ENCODE data around the gene APP. TPM values are rescaled to one million over a fixed set of nuclear protein-coding genes. Genes with fewer than 3 reads are reported as not detected.

Gene APP
- total RNA-seq, 2 donors from 2014 or later: 38.5 to 81.4 TPM

- Mint-ChIP-seq H3K27ac (no peak overlapping the region), H3K36me3 (no peaks in the 10 kb centered on the region), H3K9me3 (no peaks in the 10 kb centered on the region)
- peak in 1 of 2 donors; percentile 34 for ATAC-seq
- no peak for DNase-seq (ENCODE audit: low spot score in 2 of 2)
These were observed 308.5 kb downstream of the APP start for GRCh38 chr21:25862112-25862511.

GRCh38 chr21:25859235-25859929, 311.2 kb downstream of the APP start:
- H3K9me3 Mint-ChIP-seq: no peaks in the 10 kb centered on the region
- H3K36me3 Mint-ChIP-seq: no peaks in the 10 kb centered on the region
- no peak overlapping the region for H3K27ac Mint-ChIP-seq
- no peak for DNase-seq (ENCODE audit: low spot score in 2 of 2)
- ATAC-seq: no peak

- Mint-ChIP-seq H3K36me3 (no peaks in the 10 kb centered on the region), H3K9me3 (no peaks in the 10 kb centered on the region), H3K27ac (no peak overlapping the region)
- ATAC-seq: no peak
- no peak for DNase-seq (ENCODE audit: low spot score in 2 of 2)
These were observed 312.2 kb downstream of the APP start for GRCh38 chr21:25858325-25858724.

- Mint-ChIP-seq H3K36me3 (no peaks in the 10 kb centered on the region), H3K27ac (no peak overlapping the region), H3K9me3 (no peaks in the 10 kb centered on the region)
- no peak for ATAC-seq
- no peak for DNase-seq (ENCODE audit: low spot score in 2 of 2)
These were observed 313.1 kb downstream of the APP start for GRCh38 chr21:25857308-25858074.

- no peak for ATAC-seq
- H3K9me3 Mint-ChIP-seq: no peaks in the 10 kb centered on the region
These were observed 315.0 kb downstream of the APP start for GRCh38 chr21:25855576-25855975.

GRCh38 chr21:25850126-25850842, 320.3 kb downstream of the APP start:
- no peak overlapping the region for H3K27ac Mint-ChIP-seq
- peaks cover 0 to 5% of the 10 kb centered on the region in 2 donors for H3K9me3 Mint-ChIP-seq
- DNase-seq (ENCODE audit: low spot score in 2 of 2): no peak
- no peak for ATAC-seq
- peaks cover 0 to 9% of the 10 kb centered on the region in 2 donors for H3K36me3 Mint-ChIP-seq

More at GRCh38 chr21:25855576-25855975, 315.0 kb downstream of the APP start:
- no peaks in the 10 kb centered on the region for H3K36me3 Mint-ChIP-seq
- H3K27ac Mint-ChIP-seq: no peak overlapping the region
- DNase-seq (ENCODE audit: low spot score in 2 of 2): no peak

GRCh38 chr21:25848309-25848708, 322.3 kb downstream of the APP start:
- Mint-ChIP-seq H3K9me3 (peaks cover 0 to 5% of the 10 kb centered on the region in 2 donors), H3K27ac (no peak overlapping the region), H3K36me3 (peaks cover 0 to 9% of the 10 kb centered on the region in 2 donors)
- no peak for ATAC-seq
- no peak for DNase-seq (ENCODE audit: low spot score in 2 of 2)

- DNase-seq (ENCODE audit: low spot score in 2 of 2): no peak
- Mint-ChIP-seq H3K9me3 (peaks cover 0 to 5% of the 10 kb centered on the region in 2 donors), H3K27ac (no peak overlapping the region), H3K36me3 (peaks cover 0 to 9% of the 10 kb centered on the region in 2 donors)
- ATAC-seq: peak in 1 of 2 donors; percentile 93
These were observed 324.8 kb downstream of the APP start for GRCh38 chr21:25845729-25846256.

- H3K27ac Mint-ChIP-seq: no peak overlapping the region
- H3K9me3 Mint-ChIP-seq: peaks cover 12 to 18% of the 10 kb centered on the region in 2 donors
- no peak for ATAC-seq
These were observed 327.6 kb downstream of the APP start for GRCh38 chr21:25842925-25843324.

GRCh38 chr21:25838809-25839208, 331.8 kb downstream of the APP start:
- Mint-ChIP-seq H3K9me3 (peaks cover 12 to 13% of the 10 kb centered on the region in 2 donors), H3K27ac (no peak overlapping the region), H3K36me3 (no peaks in the 10 kb centered on the region)
- ATAC-seq (no peak), DNase-seq (ENCODE audit: low spot score in 2 of 2) (no peak)

More at GRCh38 chr21:25842925-25843324, 327.6 kb downstream of the APP start:
- DNase-seq (ENCODE audit: low spot score in 2 of 2): no peak
- peaks cover 0 to 6% of the 10 kb centered on the region in 2 donors for H3K36me3 Mint-ChIP-seq

- no peak for DNase-seq (ENCODE audit: low spot score in 2 of 2)
- ATAC-seq: no peak
- peaks cover 15 to 16% of the 10 kb centered on the region in 2 donors for H3K9me3 Mint-ChIP-seq
- H3K36me3 Mint-ChIP-seq: no peaks in the 10 kb centered on the region
- no peak overlapping the region for H3K27ac Mint-ChIP-seq
These were observed 332.9 kb downstream of the APP start for GRCh38 chr21:25837533-25838265.

GRCh38 chr21:25836396-25836795, 334.2 kb downstream of the APP start:
- Mint-ChIP-seq H3K9me3 (peaks cover 15 to 16% of the 10 kb centered on the region in 2 donors), H3K27ac (no peak overlapping the region), H3K36me3 (no peaks in the 10 kb centered on the region)
- ATAC-seq: no peak
- DNase-seq (ENCODE audit: low spot score in 2 of 2): no peak

- no peak overlapping the region for H3K27ac Mint-ChIP-seq
- DNase-seq (ENCODE audit: low spot score in 2 of 2): no peak
- no peak for ATAC-seq
- no peaks in the 10 kb centered on the region for H3K36me3 Mint-ChIP-seq
- peaks cover 5 to 10% of the 10 kb centered on the region in 2 donors for H3K9me3 Mint-ChIP-seq
These were observed 336.2 kb downstream of the APP start for GRCh38 chr21:25834381-25834780.

- ATAC-seq (peak in 1 of 2 donors; percentile 43), DNase-seq (ENCODE audit: low spot score in 2 of 2) (no peak)
- H3K9me3 Mint-ChIP-seq: peaks cover 3 to 4% of the 10 kb centered on the region in 2 donors
- no peak overlapping the region for H3K27ac Mint-ChIP-seq
- H3K36me3 Mint-ChIP-seq: no peaks in the 10 kb centered on the region
These were observed 339.1 kb downstream of the APP start for GRCh38 chr21:25831300-25831960.

All from activated naive CD4-positive, alpha-beta T cell treated with anti-CD3 and anti-CD28 coated beads, Interleukin-2, amount 50 U/mL, for 72 hours (primary cell).